ENCODE data around the gene TRABD2A. TPM values are rescaled to one million over a fixed set of nuclear protein-coding genes. Genes with fewer than 3 reads are reported as not detected.

The TRABD2A gene
- polyA plus RNA-seq, 1 donor (not counting 4 experiments of a cell fraction or from before 2014, with no cell fraction given), result 0.54 TPM

DNA sequence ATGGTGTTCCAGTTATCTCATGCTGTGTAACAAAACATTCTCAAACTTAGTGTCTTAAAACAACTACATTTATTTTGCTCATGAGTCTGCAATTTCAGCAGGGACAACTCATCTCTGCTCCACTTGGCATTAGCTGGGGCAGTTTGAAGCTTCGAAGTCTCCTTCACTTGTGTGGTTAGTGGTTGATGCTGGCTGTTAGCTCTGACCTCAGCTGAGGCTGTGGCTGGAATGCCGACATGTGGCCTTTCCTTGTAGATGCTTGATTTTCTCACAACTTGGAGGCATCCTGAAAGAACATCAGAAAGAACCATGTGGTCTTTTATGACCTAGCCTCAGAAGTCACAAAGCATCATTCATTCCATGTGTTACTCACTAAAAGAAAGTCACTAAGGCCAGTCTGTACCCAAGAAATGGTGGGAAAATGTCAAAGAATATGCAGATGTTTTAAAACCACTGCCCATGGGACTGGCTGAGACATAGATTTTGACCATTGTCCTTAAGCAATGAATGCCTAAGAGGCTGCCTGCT lies 20.8 kb upstream of the TRABD2A start:
- Histone ChIP-seq H3K9me1 (ENCODE audit: control insufficient read depth, extremely low read depth, insufficient read depth, low read length) (no peaks in the 10 kb centered on the region), H3K36me3 (ENCODE audit: control insufficient read depth in 2 of 2, extremely low read depth in 1 of 2, insufficient read depth in 2 of 2, low read length in 2 of 2) (peaks cover 6% of the 10 kb centered on the region in 2 experiments), H3K9ac (ENCODE audit: control insufficient read depth, extremely low read depth, insufficient read depth, low read length) (no peak overlapping the region), H3K27me3 (ENCODE audit: control insufficient read depth, extremely low read depth, insufficient read depth, low read length) (no peaks in the 10 kb centered on the region), H4K20me1 (ENCODE audit: control insufficient read depth, extremely low read depth, insufficient read depth, low read length) (no peaks in the 10 kb centered on the region), H3K4me2 (ENCODE audit: control insufficient read depth, extremely low read depth, insufficient read depth, low read depth, low read length) (no peak overlapping the region), H3K4me1 (ENCODE audit: control insufficient read depth, extremely low read depth, insufficient read depth, low read length) (peaks cover 17% of the 10 kb centered on the region), H2AFZ (ENCODE audit: control insufficient read depth, low read length) (no peak overlapping the region), H3K27ac (ENCODE audit: control insufficient read depth, insufficient read depth, low read length) (no peak overlapping the region), H3K9me3 (ENCODE audit: control insufficient read depth, low read depth, low read length) (no peaks in the 10 kb centered on the region), H3K4me3 (ENCODE audit: control insufficient read depth in 2 of 3, extremely low read depth in 1 of 3, insufficient read depth in 2 of 3, low read depth in 1 of 3, low read length in 3 of 3) (no peak overlapping the region), H3K79me2 (ENCODE audit: control insufficient read depth, insufficient read depth, low read length) (peaks cover 12% of the 10 kb centered on the region)
- FAIRE-seq (no peak), DNase-seq (ENCODE audit: low read depth, low spot score) (no peak)
- no peak for TF ChIP-seq EZH2 (IDR thresholded peaks at IDR 0.05; ENCODE audit: low read length)
- TF ChIP-seq, protein P1, sequence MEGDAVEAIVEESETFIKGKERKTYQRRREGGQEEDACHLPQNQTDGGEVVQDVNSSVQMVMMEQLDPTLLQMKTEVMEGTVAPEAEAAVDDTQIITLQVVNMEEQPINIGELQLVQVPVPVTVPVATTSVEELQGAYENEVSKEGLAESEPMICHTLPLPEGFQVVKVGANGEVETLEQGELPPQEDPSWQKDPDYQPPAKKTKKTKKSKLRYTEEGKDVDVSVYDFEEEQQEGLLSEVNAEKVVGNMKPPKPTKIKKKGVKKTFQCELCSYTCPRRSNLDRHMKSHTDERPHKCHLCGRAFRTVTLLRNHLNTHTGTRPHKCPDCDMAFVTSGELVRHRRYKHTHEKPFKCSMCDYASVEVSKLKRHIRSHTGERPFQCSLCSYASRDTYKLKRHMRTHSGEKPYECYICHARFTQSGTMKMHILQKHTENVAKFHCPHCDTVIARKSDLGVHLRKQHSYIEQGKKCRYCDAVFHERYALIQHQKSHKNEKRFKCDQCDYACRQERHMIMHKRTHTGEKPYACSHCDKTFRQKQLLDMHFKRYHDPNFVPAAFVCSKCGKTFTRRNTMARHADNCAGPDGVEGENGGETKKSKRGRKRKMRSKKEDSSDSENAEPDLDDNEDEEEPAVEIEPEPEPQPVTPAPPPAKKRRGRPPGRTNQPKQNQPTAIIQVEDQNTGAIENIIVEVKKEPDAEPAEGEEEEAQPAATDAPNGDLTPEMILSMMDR (optimal IDR thresholded peaks at IDR 0.05 in 1 of 3, IDR thresholded peaks at IDR 0.05 in 1 of 3, conservative IDR thresholded peaks at IDR 0.05 in 1 of 3; ENCODE audit: extremely low read depth in 1 of 3, insufficient read depth in 2 of 3, low read length in 3 of 3), result no peak
- dilution Hi-C loops (cut with MboI; ENCODE audit: extremely low pct_ligation_motif_present, low sequenced_read_pairs), result no loop called here

- Histone ChIP-seq H3K9ac (ENCODE audit: control insufficient read depth, extremely low read depth, insufficient read depth, low read length) (no peak overlapping the region), H3K9me3 (ENCODE audit: control insufficient read depth, low read depth, low read length) (no peaks in the 10 kb centered on the region), H3K36me3 (ENCODE audit: control insufficient read depth in 2 of 2, extremely low read depth in 1 of 2, insufficient read depth in 2 of 2, low read length in 2 of 2) (peaks cover 0 to 1% of the 10 kb centered on the region in 2 experiments), H2AFZ (ENCODE audit: control insufficient read depth, low read length) (no peak overlapping the region), H3K4me3 (ENCODE audit: control insufficient read depth in 2 of 3, extremely low read depth in 1 of 3, insufficient read depth in 2 of 3, low read depth in 1 of 3, low read length in 3 of 3) (no peak overlapping the region), H3K9me1 (ENCODE audit: control insufficient read depth, extremely low read depth, insufficient read depth, low read length) (no peaks in the 10 kb centered on the region), H3K79me2 (ENCODE audit: control insufficient read depth, insufficient read depth, low read length) (peaks cover 5% of the 10 kb centered on the region), H3K27ac (ENCODE audit: control insufficient read depth, insufficient read depth, low read length) (no peak overlapping the region), H3K4me1 (ENCODE audit: control insufficient read depth, extremely low read depth, insufficient read depth, low read length) (peaks cover 17% of the 10 kb centered on the region), H3K4me2 (ENCODE audit: control insufficient read depth, extremely low read depth, insufficient read depth, low read depth, low read length) (no peak overlapping the region), H3K27me3 (ENCODE audit: control insufficient read depth, extremely low read depth, insufficient read depth, low read length) (no peaks in the 10 kb centered on the region), H4K20me1 (ENCODE audit: control insufficient read depth, extremely low read depth, insufficient read depth, low read length) (no peaks in the 10 kb centered on the region)
- TF ChIP-seq, protein P1 (optimal IDR thresholded peaks at IDR 0.05 in 1 of 3, IDR thresholded peaks at IDR 0.05 in 1 of 3, conservative IDR thresholded peaks at IDR 0.05 in 1 of 3; ENCODE audit: extremely low read depth in 1 of 3, insufficient read depth in 2 of 3, low read length in 3 of 3), result no peak
- TF ChIP-seq EZH2 (IDR thresholded peaks at IDR 0.05; ENCODE audit: low read length), result no peak
- FAIRE-seq, result no peak
- dilution Hi-C loops (cut with MboI; ENCODE audit: extremely low pct_ligation_motif_present, low sequenced_read_pairs), result no loop called here
- no peak for DNase-seq (ENCODE audit: low read depth, low spot score)
Observed at GRCh38 chr2:84900971-84901370, 20.1 kb upstream of the TRABD2A start.

Measured in keratinocyte (primary cell).